ENCODE measurements around the gene RAB17.

The RAB17 gene

DNA sequence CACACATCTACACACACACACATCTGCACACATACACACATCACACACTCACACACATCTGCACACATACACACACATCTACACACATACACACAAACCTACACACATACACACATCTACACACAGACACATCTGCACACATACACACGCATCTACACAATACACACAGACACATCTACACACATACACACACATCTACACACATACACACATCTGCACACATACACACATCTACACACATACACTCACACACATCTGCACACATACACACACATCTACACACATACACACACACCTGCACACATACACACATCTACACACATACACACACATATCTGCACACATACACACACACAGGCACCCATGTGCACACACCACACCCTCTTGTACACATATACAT lies 24.6 kb downstream of the RAB17 start:
- DNase-seq (ENCODE audit: insufficient read length, low spot score): no peak
- no peak for FAIRE-seq
- no peak for TF ChIP-seq TAF1 (IDR thresholded peaks at IDR 0.05; ENCODE audit: low read depth, low read length)
- no peak for TF ChIP-seq PAX5 (IDR thresholded peaks at IDR 0.05; ENCODE audit: insufficient read depth, low read length, severe bottlenecking)
- TF ChIP-seq POU2F2 (IDR thresholded peaks at IDR 0.05; ENCODE audit: low read depth, low read length): no peak
- TF ChIP-seq POLR2A (IDR thresholded peaks at IDR 0.05; ENCODE audit: low read depth, low read length): no peak
- no peak for TF ChIP-seq SPI1 (IDR thresholded peaks at IDR 0.05; ENCODE audit: low read depth, low read length)
- TF ChIP-seq POLR2AphosphoS5 (IDR thresholded peaks at IDR 0.05; ENCODE audit: low read depth, low read length): no peak

DNA sequence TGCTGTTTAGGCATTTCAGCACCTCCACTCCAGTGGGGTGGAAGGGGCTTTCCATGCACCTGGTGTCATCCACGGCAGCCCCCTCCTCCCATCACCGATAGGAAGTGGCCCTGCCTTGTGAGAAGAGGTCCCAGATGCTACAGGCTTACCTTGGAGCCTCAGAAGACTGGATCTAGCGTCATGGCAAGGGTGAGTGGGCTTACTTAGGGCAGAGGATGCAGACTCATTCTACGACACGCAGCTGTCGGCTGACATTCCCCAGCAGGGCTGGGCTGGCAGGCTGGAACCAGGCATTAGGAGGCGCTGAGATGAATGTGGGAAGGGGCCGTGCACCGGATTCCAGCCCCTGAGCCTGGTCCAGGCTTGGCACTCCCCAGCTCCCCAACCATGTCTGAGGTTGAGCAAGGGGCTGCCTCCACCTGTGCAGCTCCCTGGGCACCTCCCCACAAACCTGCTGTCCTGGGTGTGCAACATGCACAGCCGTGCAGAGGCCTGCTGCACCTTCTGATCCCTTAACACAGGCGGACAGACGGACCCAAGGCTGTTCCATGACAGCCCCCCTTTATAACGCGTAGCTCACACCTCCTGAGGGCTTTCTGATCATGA lies 25.9 kb downstream of the RAB17 start:
- FAIRE-seq: no peak
- TF ChIP-seq PAX5 (IDR thresholded peaks at IDR 0.05; ENCODE audit: insufficient read depth, low read length, severe bottlenecking) (no peak), TAF1 (IDR thresholded peaks at IDR 0.05; ENCODE audit: low read depth, low read length) (no peak)
- DNase-seq (ENCODE audit: insufficient read length, low spot score): no peak

DNA sequence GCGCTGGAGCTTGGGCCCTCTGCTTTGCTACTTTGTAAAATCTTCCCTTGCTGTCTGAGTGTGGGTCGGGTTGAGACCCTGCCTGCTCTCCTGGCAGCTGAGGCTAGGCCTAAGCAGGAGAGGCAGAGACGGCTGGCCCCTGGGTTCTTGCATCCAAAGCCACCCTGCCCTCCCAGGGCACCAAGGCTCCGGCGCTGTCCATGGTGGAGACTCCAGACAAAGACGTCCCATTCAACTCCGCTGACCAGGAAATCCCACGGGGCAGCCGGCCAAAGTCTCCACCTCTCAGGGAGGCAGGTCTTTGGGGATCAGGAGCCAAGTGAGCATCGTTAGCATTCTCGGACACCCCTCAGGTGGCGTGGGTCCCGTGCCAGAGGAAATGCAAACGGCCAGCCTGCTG lies 26.7 kb downstream of the RAB17 start:
- FAIRE-seq (no peak), DNase-seq (ENCODE audit: insufficient read length, low spot score) (no peak)
- TF ChIP-seq POU2F2 (IDR thresholded peaks at IDR 0.05; ENCODE audit: low read depth, low read length) (no peak), TAF1 (IDR thresholded peaks at IDR 0.05; ENCODE audit: low read depth, low read length) (no peak), SPI1 (IDR thresholded peaks at IDR 0.05; ENCODE audit: low read depth, low read length) (no peak)

DNA sequence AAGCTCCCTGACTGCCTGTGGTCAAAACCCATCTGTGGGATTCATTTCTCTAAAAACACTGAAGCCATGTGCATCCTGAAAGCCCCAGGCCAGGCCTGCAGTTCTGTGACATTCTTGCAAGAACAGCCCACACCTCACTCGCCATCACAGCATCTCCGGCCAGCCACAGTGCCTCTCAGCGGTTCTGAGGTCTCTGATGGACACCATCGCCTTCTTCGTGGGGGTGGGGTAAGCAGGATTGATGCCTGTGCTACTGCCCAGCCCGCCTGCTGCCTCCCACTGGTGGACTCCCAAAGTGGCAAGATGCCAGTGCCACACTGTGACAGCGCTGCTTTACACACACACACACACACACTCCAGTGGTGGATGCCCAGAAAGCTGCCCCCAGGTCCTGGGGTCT lies 29.3 kb downstream of the RAB17 start:
- DNase-seq (ENCODE audit: insufficient read length, low spot score): no peak
- no peak for FAIRE-seq
- no peak for TF ChIP-seq PAX5 (IDR thresholded peaks at IDR 0.05; ENCODE audit: insufficient read depth, low read length, severe bottlenecking)
- TF ChIP-seq TAF1 (IDR thresholded peaks at IDR 0.05; ENCODE audit: low read depth, low read length): no peak
- no peak for TF ChIP-seq POLR2AphosphoS5 (IDR thresholded peaks at IDR 0.05; ENCODE audit: low read depth, low read length)
- no peak for TF ChIP-seq POLR2A (IDR thresholded peaks at IDR 0.05; ENCODE audit: low read depth, low read length)
- TF ChIP-seq SPI1 (IDR thresholded peaks at IDR 0.05; ENCODE audit: low read depth, low read length): no peak
- no peak for TF ChIP-seq POU2F2 (IDR thresholded peaks at IDR 0.05; ENCODE audit: low read depth, low read length)

DNA sequence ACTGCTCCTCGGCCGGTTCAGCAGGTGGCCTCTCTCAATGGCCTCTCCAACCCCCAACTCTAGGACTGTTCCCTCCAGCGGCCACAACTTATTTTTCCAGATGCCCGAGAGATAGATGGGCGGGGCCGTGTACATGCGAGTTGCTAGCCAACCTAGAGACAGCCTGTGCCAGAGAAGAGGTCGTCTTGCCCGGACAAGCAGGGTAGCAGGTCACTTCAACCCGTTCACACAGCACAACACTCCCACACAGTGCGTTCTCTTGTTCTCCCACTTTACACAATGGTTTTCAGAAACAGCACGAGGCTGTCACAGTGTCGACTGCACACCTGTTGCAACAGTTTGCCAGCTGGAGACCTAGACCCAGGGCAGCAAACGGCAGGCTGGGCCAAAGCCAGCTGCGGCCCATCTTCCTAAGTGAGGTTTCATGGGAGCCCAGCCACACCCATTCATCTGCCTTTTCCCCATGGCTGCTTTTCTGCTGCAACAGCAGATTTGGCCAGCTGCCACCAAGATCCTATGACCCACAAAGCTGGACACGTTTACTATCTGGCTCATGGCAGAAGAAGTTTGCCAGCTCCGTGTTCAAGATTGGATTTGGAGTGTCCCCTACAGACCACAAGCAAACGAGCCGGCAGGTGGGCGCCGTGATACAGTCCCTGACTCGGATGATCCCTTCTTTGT lies 31.4 kb downstream of the RAB17 start:
- FAIRE-seq: no peak
- TF ChIP-seq TAF1 (IDR thresholded peaks at IDR 0.05; ENCODE audit: low read depth, low read length): no peak
- no peak for TF ChIP-seq SPI1 (IDR thresholded peaks at IDR 0.05; ENCODE audit: low read depth, low read length)
- TF ChIP-seq POLR2AphosphoS5 (IDR thresholded peaks at IDR 0.05; ENCODE audit: low read depth, low read length): no peak
- TF ChIP-seq POLR2A (IDR thresholded peaks at IDR 0.05; ENCODE audit: low read depth, low read length): no peak
- TF ChIP-seq PAX5 (IDR thresholded peaks at IDR 0.05; ENCODE audit: insufficient read depth, low read length, severe bottlenecking): no peak
- TF ChIP-seq POU2F2 (IDR thresholded peaks at IDR 0.05; ENCODE audit: low read depth, low read length): no peak
- no peak for DNase-seq (ENCODE audit: insufficient read length, low spot score)

DNA sequence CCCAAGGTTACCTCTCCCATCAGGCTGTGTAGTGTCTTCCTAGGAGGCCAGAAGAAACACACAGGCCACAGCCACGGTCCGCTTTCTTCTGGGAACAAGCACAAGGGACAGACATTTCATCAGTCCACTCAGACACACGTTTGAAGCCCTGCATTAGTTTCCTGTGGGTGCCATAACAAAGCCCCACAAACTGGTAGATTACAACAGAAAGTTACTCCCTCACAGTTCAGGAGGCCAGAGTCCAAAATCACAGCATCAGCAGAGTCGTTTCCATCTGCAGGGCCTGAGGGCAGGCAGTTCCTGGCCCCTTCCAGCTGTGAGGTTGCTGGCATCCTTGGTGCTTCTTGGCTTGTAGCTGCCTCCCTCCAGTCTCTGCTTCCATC lies 32.9 kb downstream of the RAB17 start:
- DNase-seq (ENCODE audit: insufficient read length, low spot score) (no peak), FAIRE-seq (peak; percentile 26)
- TF ChIP-seq POLR2AphosphoS5 (IDR thresholded peaks at IDR 0.05; ENCODE audit: low read depth, low read length): no peak
- no peak for TF ChIP-seq PAX5 (IDR thresholded peaks at IDR 0.05; ENCODE audit: insufficient read depth, low read length, severe bottlenecking)
- no peak for TF ChIP-seq POU2F2 (IDR thresholded peaks at IDR 0.05; ENCODE audit: low read depth, low read length)
- no peak for TF ChIP-seq POLR2A (IDR thresholded peaks at IDR 0.05; ENCODE audit: low read depth, low read length)
- TF ChIP-seq TAF1 (IDR thresholded peaks at IDR 0.05; ENCODE audit: low read depth, low read length): no peak
- TF ChIP-seq SPI1 (IDR thresholded peaks at IDR 0.05; ENCODE audit: low read depth, low read length): no peak

DNA sequence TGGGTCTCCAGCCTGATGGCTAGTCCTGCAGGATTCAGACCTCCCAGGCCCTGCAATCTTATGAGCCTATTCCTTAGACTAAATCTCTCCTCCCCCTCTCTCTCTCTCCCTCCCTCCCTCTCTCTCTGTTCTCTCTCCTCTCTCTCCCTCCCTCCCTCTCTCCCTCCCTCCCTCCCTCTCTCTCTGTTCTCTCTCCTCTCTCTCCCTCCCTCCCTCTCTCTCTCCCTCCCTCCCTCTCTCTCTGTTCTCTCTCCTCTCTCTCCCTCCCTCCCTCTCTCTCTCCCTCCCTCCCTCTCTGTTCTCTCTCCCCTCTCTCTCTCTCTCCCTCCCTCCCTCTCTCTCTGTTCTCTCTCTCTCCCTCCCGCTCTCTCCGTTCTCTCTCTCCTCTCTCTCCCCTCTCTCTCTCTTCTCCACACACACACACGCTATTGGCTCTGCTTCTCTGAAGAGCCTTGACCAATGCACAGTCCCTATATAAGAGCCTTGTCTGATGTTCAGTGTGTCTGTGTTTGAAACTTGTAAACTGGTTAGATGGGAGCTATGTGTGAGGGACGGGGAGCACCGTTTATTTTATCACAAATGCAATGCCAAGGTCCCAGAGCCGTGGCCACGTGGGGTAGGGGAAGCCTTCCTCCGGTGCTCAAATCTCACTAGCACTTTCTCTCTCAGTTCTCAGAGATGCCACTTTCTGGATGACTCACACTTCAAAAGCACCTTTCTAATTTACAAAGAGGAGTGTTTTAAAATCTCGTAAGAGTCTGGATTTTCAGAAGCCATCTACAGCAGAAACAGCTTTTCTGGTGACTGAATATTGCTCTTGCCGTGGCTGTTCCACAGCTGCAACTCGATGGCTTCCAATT lies 33.5 kb downstream of the RAB17 start:
- FAIRE-seq: peak; percentile 86
- DNase-seq (ENCODE audit: insufficient read length, low spot score): peak; percentile 62
- TF ChIP-seq POLR2A (IDR thresholded peaks at IDR 0.05; ENCODE audit: low read depth, low read length) (no peak), SPI1 (IDR thresholded peaks at IDR 0.05; ENCODE audit: low read depth, low read length) (0 out of 2 replicates have a peak, but pooled peaks have one; percentile 10)

DNA sequence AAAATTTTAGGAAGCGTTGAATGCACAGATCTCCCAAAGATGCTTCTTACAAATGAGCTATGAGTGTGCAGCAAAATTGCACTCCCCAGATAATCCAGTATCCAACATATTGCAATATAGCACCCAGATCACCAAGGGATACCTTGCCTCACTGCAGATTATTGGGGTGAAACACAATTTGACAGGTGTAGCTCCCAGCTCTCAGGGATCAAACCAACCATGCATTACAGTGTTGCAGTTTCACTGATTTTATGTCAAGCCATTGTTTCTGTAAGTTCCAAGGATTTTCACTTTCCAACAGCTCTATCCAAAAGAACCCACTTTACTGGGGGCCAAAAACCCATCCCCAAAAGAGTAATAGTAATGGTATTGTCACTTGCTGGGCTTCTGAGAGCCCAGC lies 35.0 kb downstream of the RAB17 start:
- DNase-seq (ENCODE audit: insufficient read length, low spot score): no peak
- TF ChIP-seq POLR2AphosphoS5 (IDR thresholded peaks at IDR 0.05; ENCODE audit: low read depth, low read length): no peak
- no peak for TF ChIP-seq PAX5 (IDR thresholded peaks at IDR 0.05; ENCODE audit: insufficient read depth, low read length, severe bottlenecking)
- no peak for TF ChIP-seq TAF1 (IDR thresholded peaks at IDR 0.05; ENCODE audit: low read depth, low read length)
- TF ChIP-seq SPI1 (IDR thresholded peaks at IDR 0.05; ENCODE audit: low read depth, low read length): no peak
- TF ChIP-seq POU2F2 (IDR thresholded peaks at IDR 0.05; ENCODE audit: low read depth, low read length): no peak
- TF ChIP-seq POLR2A (IDR thresholded peaks at IDR 0.05; ENCODE audit: low read depth, low read length): no peak
- FAIRE-seq: no peak

DNA sequence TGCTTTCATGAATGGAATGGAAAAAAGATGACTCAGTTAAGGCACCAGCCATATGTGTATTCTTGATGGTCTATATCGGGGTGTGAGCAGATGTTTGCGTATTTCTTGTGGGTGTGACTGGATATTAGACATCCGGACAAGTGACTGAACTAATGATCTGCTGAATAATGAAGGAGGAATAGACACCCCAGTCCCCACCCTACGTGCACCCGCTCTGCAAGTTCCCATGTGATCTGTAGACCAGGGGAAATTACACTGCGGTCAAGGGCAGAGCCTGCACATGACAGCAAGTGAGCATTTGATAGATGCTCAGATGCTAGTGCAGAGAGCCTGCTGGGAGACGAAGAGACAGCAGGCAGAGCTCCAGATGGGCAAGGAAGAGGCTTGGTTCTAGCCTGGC lies 36.6 kb downstream of the RAB17 start:
- no peak for FAIRE-seq
- DNase-seq (ENCODE audit: insufficient read length, low spot score): no peak
- TF ChIP-seq POLR2AphosphoS5 (IDR thresholded peaks at IDR 0.05; ENCODE audit: low read depth, low read length) (no peak), POLR2A (IDR thresholded peaks at IDR 0.05; ENCODE audit: low read depth, low read length) (no peak), PAX5 (IDR thresholded peaks at IDR 0.05; ENCODE audit: insufficient read depth, low read length, severe bottlenecking) (no peak), POU2F2 (IDR thresholded peaks at IDR 0.05; ENCODE audit: low read depth, low read length) (no peak), SPI1 (IDR thresholded peaks at IDR 0.05; ENCODE audit: low read depth, low read length) (no peak), TAF1 (IDR thresholded peaks at IDR 0.05; ENCODE audit: low read depth, low read length) (no peak)

Measured in GM12891 (cell line).